WTC11 (cell line): ENCODE data around the gene ERC1. TPM values are rescaled to one million over a fixed set of nuclear protein-coding genes. Genes with fewer than 3 reads are reported as not detected.

Experiments used
- ATAC-seq: fragments of 200-7000 bp; cut with Tn5 transposase; 2 replicates; pipeline ENCODE4 v1.10.0; 2021; ENCODE audit warnings: mild to moderate bottlenecking, moderate library complexity
- CTCF ChIA-PET: fragments of 300-600 bp; sonication (Branson Sonifier 250); formaldehyde crosslinking; loops from one replicate; lab custom pipeline; 2021; ENCODE audit warnings: antibody characterized with exemption; lab: Charles Lee
- POLR2A ChIA-PET: fragments of 350-600 bp; sonication (Branson Sonifier 250); formaldehyde crosslinking; loops from one replicate; lab custom pipeline; 2021; ENCODE audit warnings: antibody characterized with exemption; lab: Charles Lee
- DNase-seq: peaks from one replicate; pipeline ENCODE4 v3.0.0; 2021; ENCODE audit warnings: low spot score
- H3K27ac Mint-ChIP-seq: 2 replicates; pipeline ENCODE4 v1.8.0; 2021; ENCODE audit warnings: mixed read lengths
- H3K27me3 Mint-ChIP-seq: 2 replicates; pipeline ENCODE4 v1.8.0; 2021; ENCODE audit warnings: low read depth, mild to moderate bottlenecking, moderate library complexity, mixed read lengths
- H3K36me3 Mint-ChIP-seq: 2 replicates; pipeline ENCODE4 v1.8.0; 2021; ENCODE audit warnings: mixed read lengths
- H3K4me1 Mint-ChIP-seq: 2 replicates; pipeline ENCODE4 v1.8.0; 2022; ENCODE audit warnings: mixed read lengths
- H3K4me3 Mint-ChIP-seq: 2 replicates; pipeline ENCODE4 v1.8.0; 2021; ENCODE audit warnings: mild to moderate bottlenecking, moderate library complexity, mixed read lengths
- H3K9me3 Mint-ChIP-seq: 2 replicates; pipeline ENCODE4 v1.8.0; 2021; ENCODE audit warnings: mixed read lengths
- ATF1 ChIP-seq: sonication (generic); formaldehyde crosslinking; IDR thresholded peaks from 2 replicates; pipeline ENCODE4 v1.8.1; 2023; ENCODE audit warnings: mild to moderate bottlenecking, moderate library complexity, missing genetic modification reagents
- CDX4 ChIP-seq: fragments of 250-450 bp; sonication (Bioruptor Pico); IDR thresholded peaks from 2 replicates; pipeline ENCODE4 v1.9.0; 2021; ENCODE audit warnings: moderate library complexity, mild to moderate bottlenecking, inconsistent platforms, borderline replicate concordance
- CTCF ChIP-seq: fragments of 200-600 bp; IDR thresholded peaks from 2 replicates; pipeline ENCODE4 v1.8.0; 2022; ENCODE audit warnings: antibody characterized with exemption
- ERG ChIP-seq: fragments of 250-450 bp; sonication (Bioruptor Pico); IDR thresholded peaks from 2 replicates; pipeline ENCODE4 v1.8.0; 2021; ENCODE audit warnings: mild to moderate bottlenecking
- FOXJ3 ChIP-seq: sonication (generic); formaldehyde crosslinking; IDR thresholded peaks from 2 replicates; pipeline ENCODE4 v1.9.0; 2021; ENCODE audit warnings: missing genetic modification reagents, mild to moderate bottlenecking, borderline replicate concordance
- FOXP1 ChIP-seq: sonication (generic); formaldehyde crosslinking; IDR thresholded peaks from 2 replicates; pipeline ENCODE4 v1.8.0; 2022; ENCODE audit warnings: missing genetic modification reagents, mild to moderate bottlenecking, moderate library complexity, borderline replicate concordance
- FOXP4 ChIP-seq: sonication (generic); formaldehyde crosslinking; IDR thresholded peaks from 2 replicates; pipeline ENCODE4 v1.8.0; 2022; ENCODE audit warnings: mild to moderate bottlenecking, missing genetic modification reagents
- HMGA2 ChIP-seq: fragments of 250-450 bp; sonication (Bioruptor Pico); IDR thresholded peaks from 2 replicates; pipeline ENCODE4 v1.4.0; 2021; ENCODE audit warnings: mild to moderate bottlenecking, moderate library complexity
- JUN ChIP-seq: sonication (generic); formaldehyde crosslinking; IDR thresholded peaks from 2 replicates; pipeline ENCODE4 v1.8.0; 2023; ENCODE audit warnings: mild to moderate bottlenecking, missing genetic modification reagents
- KAT7 ChIP-seq: sonication (generic); formaldehyde crosslinking; IDR thresholded peaks from 2 replicates; pipeline ENCODE4 v1.8.1; 2023; ENCODE audit warnings: missing genetic modification reagents, mild to moderate bottlenecking, borderline replicate concordance
- MLX ChIP-seq: sonication (generic); formaldehyde crosslinking; IDR thresholded peaks from 2 replicates; pipeline ENCODE4 v1.8.1; 2023; ENCODE audit warnings: mild to moderate bottlenecking, missing genetic modification reagents, moderate library complexity
- MYBL2 ChIP-seq: sonication (generic); formaldehyde crosslinking; IDR thresholded peaks from 2 replicates; pipeline ENCODE4 v1.8.1; 2023; ENCODE audit warnings: mild to moderate bottlenecking, moderate library complexity, missing genetic modification reagents
- NFE2L1 ChIP-seq: sonication (generic); formaldehyde crosslinking; IDR thresholded peaks from 2 replicates; pipeline ENCODE4 v1.8.1; 2023; ENCODE audit warnings: missing genetic modification reagents
- NFYB ChIP-seq: sonication (generic); formaldehyde crosslinking; conservative IDR thresholded peaks from 2 replicates; pipeline ENCODE4 v1.8.0; 2022; ENCODE audit warnings: low read depth, missing genetic modification reagents
- PRRX2 ChIP-seq: fragments of 250-450 bp; sonication (Bioruptor Pico); IDR thresholded peaks from 2 replicates; pipeline ENCODE4 v1.8.0; 2021; ENCODE audit warnings: mild to moderate bottlenecking
- RELA ChIP-seq: sonication (generic); formaldehyde crosslinking; IDR thresholded peaks from 2 replicates; pipeline ENCODE4 v1.8.1; 2022; ENCODE audit warnings: missing genetic modification reagents, mild to moderate bottlenecking, borderline replicate concordance
- RORB ChIP-seq: fragments of 250-450 bp; sonication (Bioruptor Pico); IDR thresholded peaks from 2 replicates; pipeline ENCODE4 v1.9.0; 2021; ENCODE audit warnings: mild to moderate bottlenecking
- SMAD3 ChIP-seq: sonication (generic); formaldehyde crosslinking; IDR thresholded peaks from 2 replicates; pipeline ENCODE4 v1.8.0; 2022; ENCODE audit warnings: missing genetic modification reagents, mild to moderate bottlenecking, borderline replicate concordance
- SOX15 ChIP-seq: fragments of 250-450 bp; sonication (Bioruptor Pico); IDR thresholded peaks from 2 replicates; pipeline ENCODE4 v1.9.0; 2021; ENCODE audit warnings: mild to moderate bottlenecking
- SP1 ChIP-seq: sonication (generic); formaldehyde crosslinking; conservative IDR thresholded peaks from 2 replicates; pipeline ENCODE4 v1.8.1; 2022; ENCODE audit warnings: missing genetic modification reagents
- STAT6 ChIP-seq: sonication (generic); formaldehyde crosslinking; conservative IDR thresholded peaks from 2 replicates; pipeline ENCODE4 v1.8.1; 2023; ENCODE audit warnings: mild to moderate bottlenecking, low read depth, missing genetic modification reagents, moderate library complexity
- TCF7 ChIP-seq: sonication (generic); formaldehyde crosslinking; IDR thresholded peaks from 2 replicates; pipeline ENCODE4 v1.8.0; 2022; ENCODE audit warnings: mild to moderate bottlenecking, low read depth, missing genetic modification reagents, moderate library complexity
- ZBTB21 ChIP-seq: sonication (generic); formaldehyde crosslinking; IDR thresholded peaks from 2 replicates; pipeline ENCODE4 v1.8.1; 2023; ENCODE audit warnings: mild to moderate bottlenecking, missing genetic modification reagents, borderline replicate concordance
- ZNF219 ChIP-seq: sonication (generic); formaldehyde crosslinking; IDR thresholded peaks from 2 replicates; pipeline ENCODE4 v1.8.0; 2023; ENCODE audit warnings: missing genetic modification reagents, mild to moderate bottlenecking, borderline replicate concordance
- ZNF232 ChIP-seq: sonication (generic); formaldehyde crosslinking; IDR thresholded peaks from 2 replicates; pipeline ENCODE4 v1.8.0; 2022; ENCODE audit warnings: mild to moderate bottlenecking, missing genetic modification reagents
- total RNA-seq: library from RNA; stranded (reverse); gene quantifications from 3 replicates; pipeline ENCODE4 v1.2.3, GENCODE V29; 2021

ERC1 gene
- total RNA-seq, 1 experiment from 2014 or later, result 47.5 TPM

- no peak for TF ChIP-seq RELA (CRISPR knock-in tag)
- TF ChIP-seq SOX15, result no peak
- TF ChIP-seq FOXJ3 (CRISPR knock-in tag), result no peak
- no peak for TF ChIP-seq KAT7 (CRISPR knock-in tag)
- no peak for TF ChIP-seq NFYB
- no peak for TF ChIP-seq ERG
- TF ChIP-seq ZBTB21 (CRISPR knock-in tag), result no peak
- TF ChIP-seq MLX (CRISPR knock-in tag), result no peak
- no peak for TF ChIP-seq PRRX2 (CRISPR knock-in tag)
- TF ChIP-seq TCF7 (CRISPR knock-in tag), result no peak
These were observed 338.9 kb downstream of the ERC1 start (continued) for GRCh38 chr12:1329784-1330476.

GRCh38 chr12:1330477-1330827, 339.4 kb downstream of the ERC1 start:
- ChIA-PET CTCF (interaction anchor here (1.1 kb wide), 1 partner anchor 253 kb away, joined by 3 read pairs; no protein-coding TSS in a partner anchor), POLR2A (no interaction called here)
- H3K27me3 Mint-ChIP-seq, result no peaks in the 10 kb centered on the region
- TF ChIP-seq FOXP1 (CRISPR knock-in tag) (no peak), MLX (CRISPR knock-in tag) (no peak), ZNF232 (no peak), CDX4 (CRISPR knock-in tag) (no peak), NFE2L1 (CRISPR knock-in tag) (no peak), CTCF (no peak), ZNF219 (CRISPR knock-in tag) (no peak), ZBTB21 (CRISPR knock-in tag) (no peak)
- DNase-seq (no peak), ATAC-seq (no peak)
- no peak overlapping the region for H3K27ac Mint-ChIP-seq
- no peaks in the 10 kb centered on the region for H3K4me1 Mint-ChIP-seq
- no peaks in the 10 kb centered on the region for H3K36me3 Mint-ChIP-seq
- no peaks in the 10 kb centered on the region for H3K9me3 Mint-ChIP-seq
- no peak overlapping the region for H3K4me3 Mint-ChIP-seq

GRCh38 chr12:1332327-1332726, 341.3 kb downstream of the ERC1 start:
- Mint-ChIP-seq H3K4me1 (no peaks in the 10 kb centered on the region), H3K27ac (no peak overlapping the region), H3K9me3 (no peaks in the 10 kb centered on the region), H3K4me3 (no peak overlapping the region), H3K27me3 (no peaks in the 10 kb centered on the region), H3K36me3 (no peaks in the 10 kb centered on the region)
- CTCF ChIA-PET, result interaction anchor here (1.4 kb wide), 1 partner anchor 214 kb away, joined by 7 read pairs; no protein-coding TSS in a partner anchor
- ATAC-seq (no peak), DNase-seq (no peak)
- POLR2A ChIA-PET, result no interaction called here
- TF ChIP-seq STAT6 (CRISPR knock-in tag), result no peak
- no peak for TF ChIP-seq SMAD3 (CRISPR knock-in tag)
- no peak for TF ChIP-seq JUN (CRISPR knock-in tag)
- TF ChIP-seq ATF1 (CRISPR knock-in tag), result no peak
- no peak for TF ChIP-seq RORB (CRISPR knock-in tag)
- TF ChIP-seq SP1, result no peak
- no peak for TF ChIP-seq FOXP4 (CRISPR knock-in tag)
- TF ChIP-seq HMGA2 (CRISPR knock-in tag), result no peak
- no peak for TF ChIP-seq MYBL2 (CRISPR knock-in tag)
